Activated CD4-positive, alpha-beta T cell treated with anti-CD3 and anti-CD28 coated beads for 1 hour (primary cell): Measurements from ENCODE around the gene SEPSECS.

Experiments used
- DNase-seq: peaks from one replicate; pipeline ENCODE4 v3.0.0-alpha.2; 2020

SEPSECS gene

DNA sequence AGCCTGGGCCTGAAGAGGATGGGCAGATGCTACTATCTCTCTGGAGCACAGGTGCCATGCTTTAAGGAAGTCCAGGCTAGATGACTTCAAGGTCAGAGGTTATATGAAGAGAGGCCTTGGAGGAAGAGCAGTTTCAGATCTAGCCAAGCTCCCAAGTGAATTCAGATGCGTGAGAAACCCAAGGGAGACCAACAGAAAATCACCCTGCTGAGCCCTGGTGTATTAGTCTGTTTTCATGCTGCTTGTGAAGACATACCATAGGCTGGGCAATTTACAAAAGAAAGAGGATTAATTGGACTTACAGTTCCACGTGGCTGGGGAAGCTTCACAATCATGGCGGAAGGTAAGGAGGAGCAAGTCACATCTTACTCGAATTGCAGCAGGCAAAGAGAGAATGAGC, 81.7 kb downstream of the SEPSECS start:
- DNase-seq = no peak

DNA sequence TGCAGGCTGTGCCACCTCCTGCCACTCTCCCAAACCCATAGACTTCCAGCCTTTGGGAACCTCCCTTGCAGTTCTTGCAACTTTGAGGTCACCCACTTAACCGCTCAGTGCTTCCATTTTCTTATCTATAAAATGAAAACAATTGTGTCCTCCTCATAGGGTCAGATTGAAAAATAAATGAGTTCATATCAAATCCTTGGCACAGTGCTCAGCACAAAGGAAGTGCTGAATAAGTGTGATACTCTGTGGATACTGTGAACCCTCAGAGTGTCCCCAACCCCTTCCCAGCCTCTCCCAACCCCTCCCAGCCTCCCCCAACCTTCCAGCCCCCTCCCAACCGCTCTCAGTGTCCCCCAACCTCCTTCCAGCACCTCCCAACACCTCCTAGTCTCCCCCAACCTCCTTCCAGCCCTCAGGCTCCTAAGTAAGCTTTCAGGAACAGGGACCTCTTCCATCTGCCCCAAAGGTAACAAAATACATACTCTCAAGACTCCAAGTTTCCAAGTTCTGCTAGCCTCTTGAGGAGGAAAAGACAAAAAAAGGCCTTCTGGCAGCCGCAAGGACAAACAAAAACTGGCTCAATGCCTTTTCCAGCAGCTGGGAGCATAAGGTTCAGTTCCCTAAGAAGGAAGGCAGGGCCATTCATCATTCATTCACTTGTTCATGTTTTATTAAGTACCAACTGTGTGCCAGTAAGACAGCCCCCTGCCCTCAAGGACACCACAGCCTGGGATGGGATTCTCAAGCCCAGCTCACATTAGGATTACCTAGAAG, 83.4 kb downstream of the SEPSECS start:
- DNase-seq = no peak

DNA sequence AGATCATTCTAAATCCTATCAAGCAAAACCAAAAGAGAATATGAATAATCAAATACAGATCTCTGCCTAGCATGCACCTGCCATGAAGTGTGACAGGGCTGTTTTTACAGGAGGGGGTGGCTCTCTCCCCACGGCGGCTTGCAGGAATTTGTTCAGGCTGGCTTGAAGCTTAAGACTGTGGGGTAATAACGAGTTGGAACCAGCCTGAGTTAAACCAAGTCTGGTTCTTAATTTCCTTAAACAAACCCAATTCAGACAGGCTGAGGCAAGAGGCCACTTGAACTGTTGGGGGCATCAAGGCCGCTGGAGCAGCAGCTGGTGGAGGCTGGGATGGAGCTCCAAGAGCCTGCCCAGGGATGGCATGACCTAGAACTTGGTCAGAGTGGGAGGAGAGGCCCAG, 84.4 kb downstream of the SEPSECS start:
- DNase-seq = no peak

GRCh38 chr4:25075129-25075528, 85.1 kb downstream of the SEPSECS start:
- DNase-seq = no peak

- no peak for DNase-seq
Observed at GRCh38 chr4:25070545-25070944, 89.7 kb downstream of the SEPSECS start.
